Measurements from ENCODE around the gene CDKN1B. TPM values are rescaled to one million over a fixed set of nuclear protein-coding genes. Genes with fewer than 3 reads are reported as not detected.

Gene CDKN1B
- total RNA-seq, 4 donors from 2014 or later = 74.3 to 104 (median 101) TPM

- WGBS, 2 donors = 21 to 36% methylated on average over 3 of the region's 3 CpGs
- no peak for DNase-seq (ENCODE audit: low spot score in 2 of 2)
- no peak overlapping the region for H3K4me3 ChIP-seq (ENCODE audit: low read depth, poor library complexity, severe bottlenecking)
- TF ChIP-seq CTCF (IDR thresholded peaks at IDR 0.05) (no peak), POLR2A (IDR thresholded peaks at IDR 0.05) (no peak)
- intact Hi-C loops (cut with DNase I; ENCODE audit: low total_unique reads) = no loop called here
These were observed 40.6 kb upstream of the CDKN1B start for GRCh38 chr12:12676605-12677004.

DNA sequence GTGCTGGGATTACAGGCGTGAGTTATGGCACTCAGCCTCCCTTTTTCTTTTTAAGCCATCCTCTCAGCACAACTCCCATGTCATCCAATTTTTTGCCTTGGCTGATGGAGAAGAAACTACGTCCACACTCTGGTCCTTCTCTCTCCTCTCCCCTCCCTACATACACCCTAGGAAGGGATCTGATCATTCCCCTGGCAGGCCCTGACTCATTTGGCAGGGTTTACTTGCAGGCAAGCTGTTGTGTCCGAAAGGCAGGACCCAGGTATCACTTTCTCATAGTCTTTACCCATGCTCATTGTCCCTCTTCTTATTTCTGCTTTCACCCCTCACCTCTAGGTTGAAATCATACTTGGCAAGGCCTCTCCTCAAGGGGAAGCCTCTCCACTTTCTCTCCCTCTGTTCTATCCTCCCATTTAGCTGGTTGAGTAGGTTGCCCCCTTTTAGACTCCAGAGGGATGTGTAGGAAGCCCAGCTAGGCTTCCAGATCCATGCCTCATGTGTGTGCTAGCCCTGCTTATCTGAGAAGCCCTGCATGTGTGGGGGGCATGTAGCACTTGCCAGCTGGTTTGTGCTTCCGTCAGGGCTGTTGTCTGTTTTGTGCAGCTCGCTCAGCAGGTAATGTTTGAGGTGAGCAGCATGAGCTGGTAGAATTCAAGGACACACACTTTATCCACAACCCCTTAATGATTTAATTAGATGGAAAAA lies 36.0 kb upstream of the CDKN1B start:
- TF ChIP-seq POLR2A (IDR thresholded peaks at IDR 0.05) = no peak
- TF ChIP-seq CTCF (IDR thresholded peaks at IDR 0.05) = no peak
- no peak overlapping the region for H3K4me3 ChIP-seq (ENCODE audit: low read depth, poor library complexity, severe bottlenecking)
- DNase-seq (ENCODE audit: low spot score in 2 of 2) = no peak
- intact Hi-C loops (cut with DNase I; ENCODE audit: low total_unique reads) = no loop called here
- WGBS, 2 donors = 88 to 93% methylated on average over 5 of the region's 5 CpGs

DNA sequence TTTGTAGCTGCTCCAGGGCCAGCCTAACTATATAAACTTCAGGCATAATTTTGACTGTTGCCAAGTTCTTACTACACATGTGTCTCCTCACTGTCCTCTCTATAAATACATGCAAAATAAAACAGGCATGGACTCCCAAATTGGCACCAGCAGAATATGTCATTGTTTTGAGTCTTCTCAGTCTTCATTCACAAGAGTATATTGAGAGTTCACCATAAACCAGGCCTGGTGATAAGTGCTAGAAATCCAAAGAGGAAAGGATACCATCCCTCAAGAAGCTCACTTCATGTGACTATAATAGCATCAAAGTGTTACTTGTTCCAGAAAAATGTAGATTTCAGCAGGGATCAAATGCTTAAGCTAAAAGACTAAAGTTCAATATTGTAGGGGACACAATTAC lies 34.9 kb upstream of the CDKN1B start:
- no peak overlapping the region for H3K4me3 ChIP-seq (ENCODE audit: low read depth, poor library complexity, severe bottlenecking)
- TF ChIP-seq CTCF (IDR thresholded peaks at IDR 0.05) (no peak), POLR2A (IDR thresholded peaks at IDR 0.05) (no peak)
- intact Hi-C loops (cut with DNase I; ENCODE audit: low total_unique reads) = no loop called here
- DNase-seq (ENCODE audit: low spot score in 2 of 2) = no peak

GRCh38 chr12:12683136-12683697 lies 34.0 kb upstream of the CDKN1B start:
- intact Hi-C loops (cut with DNase I; ENCODE audit: low total_unique reads) = no loop called here
- WGBS, 2 donors = 83 to 89% methylated on average over 4 of the region's 4 CpGs
- TF ChIP-seq POLR2A (IDR thresholded peaks at IDR 0.05) = no peak
- TF ChIP-seq CTCF (IDR thresholded peaks at IDR 0.05) = no peak
- DNase-seq (ENCODE audit: low spot score in 2 of 2) = no peak
- H3K4me3 ChIP-seq (ENCODE audit: low read depth, poor library complexity, severe bottlenecking) = no peak overlapping the region

GRCh38 chr12:12683725-12684124 lies 33.4 kb upstream of the CDKN1B start:
- WGBS, 2 donors = 40 to 51% methylated on average over 3 of the region's 3 CpGs
- intact Hi-C loops (cut with DNase I; ENCODE audit: low total_unique reads) = no loop called here
- TF ChIP-seq CTCF (IDR thresholded peaks at IDR 0.05) (no peak), POLR2A (IDR thresholded peaks at IDR 0.05) (no peak)
- DNase-seq (ENCODE audit: low spot score in 2 of 2) = no peak
- no peak overlapping the region for H3K4me3 ChIP-seq (ENCODE audit: low read depth, poor library complexity, severe bottlenecking)
